ES-I3 (cell line): Measurements from ENCODE around the gene TRIM27.
"Not testable (repeated sequence)": the region's sequence is repeated elsewhere in the genome, so short reads cannot be mapped to it uniquely, and the experiment has no call there.

Experiments
- H3K36me3 ChIP-seq: 2 replicates; pipeline ENCODE4 v1.6.1; 2013; ENCODE audit warnings: mild to moderate bottlenecking, low read length, control low read depth, moderate library complexity; ENCODE audit not compliant: insufficient read depth
- H3K4me1 ChIP-seq: 2 replicates; pipeline ENCODE4 v1.6.1; 2013; ENCODE audit warnings: mild to moderate bottlenecking, control low read depth, low read length; ENCODE audit not compliant: insufficient read depth
- H3K9ac ChIP-seq: 2 replicates; pipeline ENCODE4 v1.6.1; 2013; ENCODE audit warnings: low read depth, mild to moderate bottlenecking, low read length, moderate library complexity
- H3K9me3 ChIP-seq: 2 replicates; pipeline ENCODE4 v1.6.1; 2013; ENCODE audit warnings: mild to moderate bottlenecking, low read length, moderate library complexity; ENCODE audit not compliant: control insufficient read depth, insufficient read depth

Gene TRIM27, protein sequence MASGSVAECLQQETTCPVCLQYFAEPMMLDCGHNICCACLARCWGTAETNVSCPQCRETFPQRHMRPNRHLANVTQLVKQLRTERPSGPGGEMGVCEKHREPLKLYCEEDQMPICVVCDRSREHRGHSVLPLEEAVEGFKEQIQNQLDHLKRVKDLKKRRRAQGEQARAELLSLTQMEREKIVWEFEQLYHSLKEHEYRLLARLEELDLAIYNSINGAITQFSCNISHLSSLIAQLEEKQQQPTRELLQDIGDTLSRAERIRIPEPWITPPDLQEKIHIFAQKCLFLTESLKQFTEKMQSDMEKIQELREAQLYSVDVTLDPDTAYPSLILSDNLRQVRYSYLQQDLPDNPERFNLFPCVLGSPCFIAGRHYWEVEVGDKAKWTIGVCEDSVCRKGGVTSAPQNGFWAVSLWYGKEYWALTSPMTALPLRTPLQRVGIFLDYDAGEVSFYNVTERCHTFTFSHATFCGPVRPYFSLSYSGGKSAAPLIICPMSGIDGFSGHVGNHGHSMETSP

DNA sequence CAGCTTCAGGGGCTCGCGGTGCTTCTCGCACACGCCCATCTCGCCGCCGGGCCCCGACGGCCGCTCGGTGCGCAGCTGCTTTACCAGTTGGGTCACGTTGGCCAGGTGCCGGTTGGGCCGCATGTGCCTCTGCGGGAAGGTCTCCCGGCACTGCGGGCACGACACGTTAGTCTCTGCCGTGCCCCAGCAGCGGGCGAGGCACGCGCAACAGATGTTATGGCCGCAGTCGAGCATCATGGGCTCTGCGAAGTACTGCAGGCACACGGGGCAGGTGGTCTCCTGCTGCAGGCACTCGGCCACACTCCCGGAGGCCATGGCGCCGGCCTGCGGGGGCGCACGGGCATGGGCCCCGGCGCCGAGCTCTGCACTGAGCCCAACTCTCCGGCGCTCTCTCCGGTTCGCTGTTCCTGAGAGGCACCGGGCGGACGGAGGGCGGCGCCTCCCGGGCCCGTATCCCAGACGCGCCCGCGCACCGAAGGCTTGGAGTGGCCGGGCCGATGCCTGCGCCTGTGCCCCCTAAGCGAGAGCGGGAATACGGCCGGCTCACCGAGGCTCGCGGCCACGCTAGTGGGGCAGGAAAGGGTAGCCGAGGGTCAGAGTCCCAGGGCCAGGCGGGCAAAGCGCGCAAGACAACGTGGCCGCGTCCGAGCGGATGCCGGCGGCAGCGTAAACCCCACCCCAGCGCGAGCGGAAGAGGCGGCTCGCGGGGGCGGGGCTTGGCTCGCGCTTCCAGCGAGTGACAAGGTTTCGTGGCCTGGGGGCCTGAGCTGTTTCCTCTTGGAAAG, at the start of gene TRIM27:
Gene TRIM27, minus strand, starts transcription at position 668 of the 785 bp plus-strand sequence. Its CDS starts 353 bp downstream, at position 315.
- Histone ChIP-seq H3K9ac (peak within 1 kb of the TSS; percentile 97), H3K4me1 (peaks cover 12% of the 10 kb centered on the region), H3K9me3 (no peaks in the 10 kb centered on the region), H3K36me3 (peaks cover 22% of the 10 kb centered on the region)

DNA sequence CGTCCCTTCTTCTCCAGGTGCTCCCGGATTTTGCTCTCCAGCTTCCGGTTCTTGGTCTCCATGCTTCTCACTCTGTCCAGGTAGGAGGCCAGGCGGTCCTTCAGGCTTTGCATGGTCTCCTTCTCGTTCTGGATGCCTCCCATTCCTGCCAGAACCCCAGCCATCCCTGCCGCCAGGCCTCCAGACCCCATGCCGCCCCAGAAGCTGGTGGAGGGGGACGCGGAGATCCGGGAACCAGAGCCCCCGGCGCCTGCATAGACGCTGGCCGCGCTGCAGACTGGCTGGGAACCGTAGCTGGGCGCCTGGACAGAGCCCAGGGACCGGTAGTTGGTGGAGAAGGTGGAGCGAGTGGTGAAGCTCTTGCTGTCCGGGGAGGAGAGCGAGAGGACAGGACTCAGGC, 46.3 kb upstream of the TRIM27 start:
- H3K9me3 ChIP-seq, H3K36me3 ChIP-seq, H3K9ac ChIP-seq, H3K4me1 ChIP-seq: not testable (repeated sequence)

DNA sequence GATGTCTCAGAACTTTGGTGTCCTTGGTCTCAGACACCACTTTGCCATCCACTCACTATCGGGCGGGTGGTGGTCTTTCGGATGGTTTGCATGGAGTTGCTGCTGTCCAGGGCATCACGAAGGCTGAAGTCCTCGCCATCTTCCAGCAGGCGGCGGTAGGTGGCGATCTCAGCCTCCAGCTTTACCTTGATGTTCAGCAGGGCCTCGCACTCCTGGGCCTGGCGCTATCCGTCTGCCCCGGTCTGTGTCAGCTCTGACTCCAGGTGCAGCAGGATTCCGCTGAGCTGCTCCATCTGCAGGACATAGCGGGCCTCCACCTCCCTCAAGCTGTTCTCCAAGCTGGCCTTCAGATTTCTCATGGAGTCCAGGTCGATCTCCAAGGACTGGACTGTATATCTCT, 45.3 kb upstream of the TRIM27 start:
- H3K9me3 ChIP-seq = no peaks in the 10 kb centered on the region; the same call in 1 of the 2 replicates
- no peaks in the 10 kb centered on the region for H3K4me1 ChIP-seq
- no peaks in the 10 kb centered on the region for H3K36me3 ChIP-seq
- no peak overlapping the region for H3K9ac ChIP-seq

DNA sequence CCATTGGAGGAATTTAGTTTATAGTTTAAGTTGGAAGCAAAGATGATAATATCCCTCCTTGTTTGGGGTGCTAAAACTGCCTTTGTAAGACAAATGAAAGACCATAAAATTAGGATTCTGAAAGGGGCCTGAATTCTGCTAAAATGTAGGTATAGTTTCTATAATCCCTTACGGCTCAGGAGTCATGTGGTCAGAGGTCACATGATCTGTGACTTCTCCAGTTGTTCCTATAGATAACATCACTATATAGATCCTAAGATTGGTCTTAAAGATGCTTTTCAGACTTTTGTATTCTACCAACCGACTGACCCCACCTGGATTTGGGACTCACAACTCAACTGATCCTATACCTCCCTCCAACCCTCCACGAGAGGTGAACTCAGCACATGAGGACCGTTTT, 44.7 kb upstream of the TRIM27 start:
- Histone ChIP-seq H3K9ac (no peak overlapping the region), H3K4me1 (no peaks in the 10 kb centered on the region), H3K36me3 (no peaks in the 10 kb centered on the region)

DNA sequence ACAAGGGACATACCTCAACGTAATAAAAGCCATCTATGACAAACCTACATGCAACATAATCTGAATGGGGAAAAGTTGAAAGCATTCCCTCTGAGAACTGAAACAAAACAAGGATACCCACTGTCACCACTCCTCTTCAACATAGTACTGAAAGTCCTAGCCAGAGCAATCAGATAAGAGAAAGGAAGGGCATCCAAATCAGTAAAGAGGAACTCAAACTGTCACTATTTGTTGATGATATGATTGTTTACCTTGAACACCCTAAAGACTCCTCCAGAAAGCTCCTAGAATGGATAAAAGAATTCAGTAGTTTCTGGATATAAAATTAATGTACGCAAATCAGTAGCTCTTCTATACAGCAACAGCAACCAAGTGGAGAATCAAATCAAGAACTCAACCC, 41.9 kb upstream of the TRIM27 start:
- H3K36me3 ChIP-seq = no peaks in the 10 kb centered on the region
- no peaks in the 10 kb centered on the region for H3K4me1 ChIP-seq
- no peak overlapping the region for H3K9ac ChIP-seq
- no peaks in the 10 kb centered on the region; the same call in none of the 2 replicates for H3K9me3 ChIP-seq

More for the DNA sequence above, 44.7 kb upstream of the TRIM27 start:
- no peaks in the 10 kb centered on the region; the same call in 1 of the 2 replicates for H3K9me3 ChIP-seq

DNA sequence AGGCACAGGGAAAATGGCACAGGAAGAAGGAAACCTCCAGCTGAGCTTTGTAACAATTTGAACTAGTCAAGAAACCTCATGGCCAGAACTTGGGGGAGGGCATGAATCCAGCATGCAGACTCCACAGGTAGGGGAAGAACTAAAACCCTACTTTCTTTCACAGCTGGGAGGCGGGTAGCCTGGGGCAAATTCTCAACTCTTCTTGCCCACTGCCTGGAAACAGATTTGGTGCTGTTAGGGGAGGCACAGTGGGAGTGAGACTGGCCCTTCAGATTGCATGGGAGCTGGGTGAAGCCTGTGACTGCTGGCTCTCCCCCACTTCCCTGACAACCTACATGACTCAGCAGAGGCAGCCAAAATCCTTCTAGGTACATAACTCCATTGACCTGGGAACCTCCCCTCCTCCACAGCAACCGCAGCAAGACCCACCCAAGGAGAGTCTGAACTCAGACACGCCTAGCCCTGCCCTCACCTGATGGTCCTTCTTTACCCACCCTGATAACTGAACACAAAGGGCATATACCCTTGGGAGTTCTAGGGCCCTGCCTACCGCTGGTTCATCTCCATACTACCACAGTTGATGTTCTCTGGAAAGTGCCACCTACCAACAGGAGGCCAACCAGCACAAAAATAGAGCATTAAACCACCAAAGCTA, 37.2 kb upstream of the TRIM27 start:
- Histone ChIP-seq H3K4me1 (no peaks in the 10 kb centered on the region), H3K36me3 (no peaks in the 10 kb centered on the region), H3K9me3 (peaks cover 5% of the 10 kb centered on the region), H3K9ac (no peak overlapping the region)

DNA sequence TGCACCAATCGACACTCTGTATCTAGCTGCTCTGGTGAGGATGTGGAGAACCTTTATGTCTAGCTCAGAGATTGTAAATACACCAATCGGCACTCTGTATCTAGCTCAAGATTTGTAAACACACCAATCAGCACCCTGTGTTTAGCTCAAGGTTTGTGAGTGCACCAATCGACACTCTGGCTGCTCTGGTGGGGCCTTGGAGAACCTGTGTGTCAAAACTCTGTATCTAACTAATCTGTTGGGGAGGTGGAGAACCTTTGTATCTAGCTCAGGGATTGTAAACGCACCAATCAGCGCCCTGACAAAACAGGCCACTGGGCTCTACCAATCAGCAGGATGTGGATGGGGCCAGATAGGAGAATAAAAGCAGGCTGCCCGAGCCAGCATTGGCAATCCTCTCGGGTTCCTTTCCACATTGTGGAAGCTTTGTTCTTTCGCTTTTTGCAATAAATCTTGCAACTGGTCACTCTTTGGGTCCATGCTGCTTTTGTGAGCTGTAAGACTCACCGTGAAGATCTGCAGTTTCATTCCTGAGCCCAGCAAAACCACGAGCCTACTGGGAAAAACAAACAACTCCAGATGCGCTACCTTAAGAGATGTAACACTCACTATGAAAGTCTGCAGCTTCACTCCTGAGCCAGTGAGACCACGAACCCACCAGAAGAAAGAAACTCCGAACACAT, 34.9 kb upstream of the TRIM27 start:
- H3K9ac ChIP-seq, H3K36me3 ChIP-seq, H3K9me3 ChIP-seq, H3K4me1 ChIP-seq: not testable (repeated sequence)

DNA sequence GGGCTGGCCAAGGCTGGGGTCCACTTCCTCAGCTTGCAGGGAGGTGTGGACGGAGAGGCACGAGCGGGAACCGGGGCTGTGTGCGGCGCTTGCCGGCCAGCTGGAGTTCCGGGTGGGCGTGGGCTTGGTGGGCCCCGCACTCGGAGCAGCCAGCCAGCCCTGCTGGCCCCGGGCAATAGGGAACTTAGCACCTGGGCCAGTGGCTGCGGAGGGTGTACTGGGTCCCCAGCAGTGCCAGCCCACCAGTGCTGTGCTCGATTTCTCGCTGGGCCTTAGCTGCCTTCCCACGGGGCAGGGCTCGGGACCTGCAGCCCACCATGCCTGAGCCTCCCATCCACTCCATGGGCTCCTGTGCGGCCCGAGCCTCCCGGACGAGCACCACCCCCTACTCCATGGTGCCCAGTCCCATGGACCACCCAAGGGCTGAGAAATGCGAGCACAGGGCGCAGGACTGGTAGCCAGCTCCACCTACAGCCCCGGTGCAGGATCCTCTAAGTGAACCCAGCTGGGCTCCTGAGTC, 34.1 kb upstream of the TRIM27 start:
- H3K4me1 ChIP-seq, H3K9me3 ChIP-seq, H3K9ac ChIP-seq, H3K36me3 ChIP-seq: not testable (repeated sequence)

DNA sequence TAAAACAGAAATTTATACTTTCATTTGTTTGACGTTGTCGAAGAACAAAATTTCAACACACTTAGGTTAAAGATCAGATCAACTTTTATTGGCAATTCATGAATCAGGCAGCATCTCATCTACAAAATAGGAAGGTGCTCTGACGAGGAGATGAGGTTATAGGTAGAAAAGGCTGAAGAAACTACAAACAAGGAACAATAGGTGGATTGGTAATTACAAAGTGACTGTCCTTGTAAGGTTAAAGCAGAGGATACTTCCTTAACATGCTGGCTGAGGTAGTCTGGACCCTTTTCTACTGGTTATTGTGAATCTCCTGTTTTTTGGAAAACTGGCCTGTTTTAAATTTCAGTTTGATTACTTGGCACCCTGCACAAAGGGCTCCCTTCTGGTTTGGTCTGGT, 32.5 kb upstream of the TRIM27 start:
- peaks cover 5% of the 10 kb centered on the region; the same call in 1 of the 2 replicates for H3K9me3 ChIP-seq
- no peak overlapping the region for H3K9ac ChIP-seq
- H3K36me3 ChIP-seq = no peaks in the 10 kb centered on the region
- H3K4me1 ChIP-seq = no peaks in the 10 kb centered on the region

DNA sequence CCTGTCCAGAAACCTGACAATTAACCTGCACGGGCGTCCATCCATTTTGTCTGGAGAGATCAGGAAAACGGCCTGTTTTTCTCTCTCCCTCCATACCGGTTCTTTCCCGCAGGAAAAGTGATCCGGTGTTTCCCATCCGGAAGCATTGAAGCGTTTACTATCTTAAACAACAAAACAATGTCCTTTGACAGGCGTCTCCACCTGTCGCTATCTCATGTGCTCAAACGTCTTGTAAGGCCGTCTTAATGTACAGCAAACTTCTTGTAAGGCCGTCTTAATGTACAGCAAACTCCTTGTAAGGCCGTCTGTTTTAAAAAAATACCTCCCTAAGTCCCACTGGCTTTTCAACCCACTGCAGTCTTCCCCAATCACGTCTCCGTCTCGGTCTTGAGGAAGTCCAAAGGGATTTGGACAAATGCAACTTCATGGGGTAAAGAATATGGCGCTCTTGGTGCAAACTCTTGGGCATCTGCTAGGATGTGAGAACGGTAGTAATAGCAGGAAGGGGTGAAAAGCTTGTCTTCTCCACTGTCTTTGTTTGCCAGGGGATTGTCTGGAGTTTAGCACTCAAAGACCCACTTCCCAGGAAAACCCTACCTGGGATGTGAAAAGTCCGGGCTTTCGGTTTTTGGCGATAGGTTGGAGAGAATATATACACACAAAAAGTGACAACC, 29.9 kb upstream of the TRIM27 start:
- Histone ChIP-seq H3K9ac (peak overlapping the region; percentile 73), H3K4me1 (no peaks in the 10 kb centered on the region), H3K36me3 (no peaks in the 10 kb centered on the region), H3K9me3 (no peaks in the 10 kb centered on the region)

DNA sequence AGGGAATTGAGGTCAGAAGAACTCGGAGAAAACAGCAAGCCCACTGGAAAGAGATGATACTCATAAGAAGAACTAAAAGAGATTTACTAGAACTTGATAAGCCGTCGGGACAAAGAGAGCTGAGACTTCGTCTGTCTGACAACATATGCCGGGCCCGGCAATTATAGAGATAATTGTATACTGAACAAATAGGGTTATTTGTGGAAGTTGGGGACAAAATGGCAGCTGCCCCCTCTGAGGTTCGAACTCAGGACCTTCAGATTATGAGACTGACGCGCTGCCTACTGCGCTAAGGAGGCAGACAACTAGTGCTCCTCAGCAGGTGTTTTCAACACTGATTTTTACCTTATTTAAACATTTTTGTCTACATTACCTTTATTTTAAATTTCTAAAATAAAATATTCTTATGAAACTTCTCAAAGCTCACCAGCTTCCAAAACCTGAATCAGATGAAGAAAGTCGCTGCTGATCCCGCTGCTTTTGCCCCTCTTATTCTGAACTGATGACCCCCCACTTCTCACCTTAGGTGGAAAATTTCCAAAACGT, 29.3 kb upstream of the TRIM27 start:
- no peaks in the 10 kb centered on the region for H3K36me3 ChIP-seq
- peak overlapping the region; percentile 73 for H3K9ac ChIP-seq
- peaks cover 5% of the 10 kb centered on the region; the same call in 1 of the 2 replicates for H3K4me1 ChIP-seq
- H3K9me3 ChIP-seq = no peaks in the 10 kb centered on the region

DNA sequence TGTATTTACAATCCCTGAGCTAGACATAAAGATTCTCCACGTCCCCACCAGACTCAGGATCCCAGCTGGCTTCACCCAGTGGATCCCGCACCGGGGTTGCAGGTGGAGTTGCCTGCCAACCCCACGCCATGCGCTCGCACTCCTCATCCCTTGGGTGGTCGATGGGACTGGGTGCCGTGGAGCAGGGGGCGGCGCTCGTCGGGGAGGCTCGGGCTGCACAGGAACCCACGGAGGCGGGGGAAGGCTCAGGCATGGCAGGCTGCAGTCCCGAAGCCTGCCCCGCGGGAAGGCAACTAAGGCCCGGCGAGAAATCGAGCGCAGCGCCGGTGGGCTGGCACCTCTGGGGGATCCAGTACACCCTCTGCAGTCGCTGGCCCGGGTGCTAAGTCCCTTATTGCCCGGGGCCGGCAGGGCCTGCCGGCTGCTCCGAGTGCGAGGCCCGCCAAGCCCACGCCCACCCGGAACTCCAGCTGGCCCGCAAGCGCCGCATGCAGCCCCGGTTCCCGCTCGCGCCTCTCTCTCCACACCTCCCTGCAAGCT, 25.9 kb upstream of the TRIM27 start:
- H3K9ac ChIP-seq, H3K4me1 ChIP-seq, H3K36me3 ChIP-seq, H3K9me3 ChIP-seq: not testable (repeated sequence)
